Activated T-helper 17 cell treated with anti-CD3 and anti-CD28 coated beads, Interleukin-2, amount 50 U/mL, for 72 hours (primary cell): Measurements from ENCODE around the gene HAO2. TPM values are rescaled to one million over a fixed set of nuclear protein-coding genes. Genes with fewer than 3 reads are reported as not detected.
"Not testable (repeated sequence)": the region's sequence is repeated elsewhere in the genome, so short reads cannot be mapped to it uniquely, and the experiment has no call there.

Experiments used
- ATAC-seq: fragments of 150-1000 bp; cut with Tn5 transposase; replicated peaks from 2 replicates; pipeline ENCODE4 v1.10.0; 2021; ENCODE audit warnings: mild to moderate bottlenecking, moderate library complexity
- H3K27ac Mint-ChIP-seq: one replicate; pipeline ENCODE4 v1.8.0; 2022; ENCODE audit warnings: mixed read lengths
- H3K27me3 Mint-ChIP-seq: one replicate; pipeline ENCODE4 v1.8.0; 2022; ENCODE audit warnings: mixed read lengths
- H3K36me3 Mint-ChIP-seq: one replicate; pipeline ENCODE4 v1.8.0; 2022; ENCODE audit warnings: low read depth, mild to moderate bottlenecking, mixed read lengths
- H3K4me1 Mint-ChIP-seq: one replicate; pipeline ENCODE4 v1.8.0; 2022; ENCODE audit warnings: mixed read lengths
- H3K4me3 Mint-ChIP-seq: one replicate; pipeline ENCODE4 v1.8.0; 2022; ENCODE audit warnings: mild to moderate bottlenecking, mixed read lengths
- H3K9me3 Mint-ChIP-seq: one replicate; pipeline ENCODE4 v1.8.0; 2022; ENCODE audit warnings: mixed read lengths
- total RNA-seq, 2 donors: library from RNA; stranded (reverse); gene quantifications; one replicate each; pipeline ENCODE4 v1.2.3, GENCODE V29; 2022

HAO2 gene
- total RNA-seq, 2 donors from 2014 or later, result not detected

DNA sequence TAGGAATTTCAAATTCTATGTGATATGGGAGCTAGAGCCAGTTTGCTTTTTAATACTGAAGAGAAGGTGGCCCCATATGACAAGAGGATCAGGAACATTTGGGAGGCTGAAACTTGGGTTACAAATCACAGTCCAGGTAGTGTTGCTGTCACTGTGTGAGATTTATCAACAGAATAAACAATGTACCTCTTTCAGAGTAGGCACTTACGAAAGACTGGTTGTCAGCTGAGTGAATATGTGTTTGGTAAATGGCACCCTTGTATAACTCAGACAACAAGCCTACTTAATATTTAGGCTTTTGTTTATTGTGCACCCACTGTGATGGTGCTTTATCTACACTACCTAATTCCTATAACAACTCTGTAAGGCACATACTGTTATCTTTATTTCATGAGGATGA lies 7.4 kb upstream of the HAO2 start:
- H3K27ac Mint-ChIP-seq, result no peak overlapping the region

GRCh38 chr1:119361620-119362344 lies 6.8 kb upstream of the HAO2 start:
- Mint-ChIP-seq H3K4me1 (no peaks in the 10 kb centered on the region), H3K27ac (no peak overlapping the region), H3K27me3 (peaks cover 11% of the 10 kb centered on the region), H3K36me3 (no peaks in the 10 kb centered on the region), H3K9me3 (no peaks in the 10 kb centered on the region), H3K4me3 (no peak overlapping the region)
- no peak for ATAC-seq

More for the DNA sequence above, 7.4 kb upstream of the HAO2 start:
- no peaks in the 10 kb centered on the region for H3K4me1 Mint-ChIP-seq
- no peaks in the 10 kb centered on the region for H3K36me3 Mint-ChIP-seq
- H3K4me3 Mint-ChIP-seq, result no peak overlapping the region
- no peak for ATAC-seq
- peaks cover 2% of the 10 kb centered on the region for H3K9me3 Mint-ChIP-seq
- peaks cover 15% of the 10 kb centered on the region for H3K27me3 Mint-ChIP-seq

DNA sequence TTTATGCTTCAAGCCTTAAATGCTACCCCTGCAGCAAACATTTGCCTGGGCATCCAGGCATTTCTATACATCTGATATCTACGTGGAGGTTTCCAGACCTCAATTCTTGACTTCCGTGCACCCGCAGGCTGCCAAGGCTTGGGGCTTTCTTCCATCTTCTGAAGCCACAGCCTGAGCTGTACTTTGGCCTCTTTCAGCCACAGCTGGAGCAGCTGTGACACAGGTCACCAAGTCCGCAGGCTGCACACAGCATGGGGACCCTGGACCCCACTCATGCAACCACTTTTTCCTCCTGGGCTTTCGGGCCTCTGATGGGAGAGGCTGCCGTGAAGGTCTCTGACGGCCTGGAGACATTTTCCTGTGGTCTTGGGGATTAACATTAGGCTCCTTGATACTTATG lies 5.4 kb upstream of the HAO2 start:
- ATAC-seq, result no peak
- H3K27me3 Mint-ChIP-seq, result peaks cover 18% of the 10 kb centered on the region
- no peaks in the 10 kb centered on the region for H3K36me3 Mint-ChIP-seq
- no peak overlapping the region for H3K4me3 Mint-ChIP-seq
- H3K4me1 Mint-ChIP-seq, result no peaks in the 10 kb centered on the region
- no peaks in the 10 kb centered on the region for H3K9me3 Mint-ChIP-seq
- no peak overlapping the region for H3K27ac Mint-ChIP-seq

GRCh38 chr1:119364640-119365039 lies 3.9 kb upstream of the HAO2 start:
- Mint-ChIP-seq H3K9me3 (no peaks in the 10 kb centered on the region), H3K27me3 (peaks cover 20% of the 10 kb centered on the region), H3K4me1 (no peaks in the 10 kb centered on the region), H3K4me3 (no peak overlapping the region), H3K36me3 (no peaks in the 10 kb centered on the region), H3K27ac (no peak overlapping the region)
- ATAC-seq, result no peak

DNA sequence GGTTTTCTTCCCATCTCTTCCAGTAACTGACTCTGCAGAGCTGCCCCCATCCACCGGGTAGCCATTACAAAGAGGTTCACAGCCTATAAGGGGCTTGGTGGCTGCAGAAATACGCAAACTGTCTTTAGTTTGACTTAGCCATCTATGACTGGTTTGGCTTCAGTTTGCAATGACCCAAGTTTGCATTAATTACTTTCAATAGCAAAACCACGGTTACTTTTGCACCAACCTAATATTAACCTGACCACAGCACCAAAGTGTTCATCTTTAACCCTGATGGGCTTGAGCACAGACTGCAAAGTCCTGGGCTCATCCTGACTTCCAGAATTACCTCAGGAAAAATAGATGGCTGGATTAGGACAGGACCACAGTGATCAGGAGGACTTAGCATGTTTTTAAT lies 2.2 kb upstream of the HAO2 start:
- ATAC-seq, result no peak
- no peaks in the 10 kb centered on the region for H3K36me3 Mint-ChIP-seq
- H3K27ac Mint-ChIP-seq, result no peak overlapping the region
- peaks cover 23% of the 10 kb centered on the region for H3K27me3 Mint-ChIP-seq
- no peaks in the 10 kb centered on the region for H3K9me3 Mint-ChIP-seq
- no peak overlapping the region for H3K4me3 Mint-ChIP-seq
- H3K4me1 Mint-ChIP-seq, result no peaks in the 10 kb centered on the region

DNA sequence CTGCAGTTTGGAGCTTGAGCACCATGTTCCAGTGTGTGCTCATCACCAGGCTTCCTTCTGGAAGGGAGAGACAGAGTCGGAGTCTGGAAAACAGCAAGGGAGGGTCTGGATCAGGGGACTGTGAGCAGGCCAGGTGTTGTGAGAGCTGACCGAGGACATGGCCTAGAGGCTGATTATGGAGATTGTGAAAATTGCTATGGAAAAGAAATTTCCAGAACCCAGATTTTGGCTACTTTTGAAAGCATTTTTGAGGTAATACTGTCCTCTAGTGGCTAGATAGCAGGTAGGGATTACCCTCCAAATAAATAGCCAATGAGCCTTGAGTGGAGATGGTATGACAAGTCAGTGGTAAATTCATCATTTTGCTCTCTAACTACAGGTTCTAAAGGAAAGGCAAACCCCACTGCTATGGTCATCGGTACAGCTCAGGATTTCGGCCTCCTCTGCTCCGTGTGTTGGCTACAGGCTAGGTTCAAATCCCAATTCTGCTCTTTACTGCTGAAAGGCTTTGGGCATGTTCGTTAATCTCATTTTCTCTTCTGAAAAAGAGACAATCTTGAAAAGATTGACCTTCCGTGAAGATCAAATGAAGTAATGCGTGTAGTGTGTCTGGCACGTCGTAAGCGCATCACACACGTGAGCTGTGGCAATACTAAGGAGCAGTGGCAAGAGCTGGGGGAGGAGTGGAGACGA lies 1.0 kb upstream of the HAO2 start:
- Mint-ChIP-seq H3K27me3 (peaks cover 28% of the 10 kb centered on the region), H3K4me3 (no peak overlapping the region), H3K9me3 (no peaks in the 10 kb centered on the region)

GRCh38 chr1:119370748-119371147 lies 2.2 kb downstream of the HAO2 start:
- peaks cover 20% of the 10 kb centered on the region for H3K27me3 Mint-ChIP-seq
- no peaks in the 10 kb centered on the region for H3K36me3 Mint-ChIP-seq
- no peak overlapping the region for H3K4me3 Mint-ChIP-seq

More for the DNA sequence above, 1.0 kb upstream of the HAO2 start:
- Mint-ChIP-seq H3K4me1 (no peaks in the 10 kb centered on the region), H3K27ac (no peak overlapping the region), H3K36me3 (no peaks in the 10 kb centered on the region)
- no peak for ATAC-seq

GRCh38 chr1:119371815-119372214 lies 3.2 kb downstream of the HAO2 start:
- ATAC-seq, result no peak
- no peaks in the 10 kb centered on the region for H3K36me3 Mint-ChIP-seq
- H3K27ac Mint-ChIP-seq, result no peak overlapping the region
- peaks cover 18% of the 10 kb centered on the region for H3K27me3 Mint-ChIP-seq
- H3K4me1 Mint-ChIP-seq, result peaks cover 4% of the 10 kb centered on the region
- no peaks in the 10 kb centered on the region for H3K9me3 Mint-ChIP-seq
- H3K4me3 Mint-ChIP-seq, result no peak overlapping the region

More at GRCh38 chr1:119370748-119371147, 2.2 kb downstream of the HAO2 start:
- H3K4me1 Mint-ChIP-seq, result peaks cover 4% of the 10 kb centered on the region
- H3K27ac Mint-ChIP-seq, result no peak overlapping the region
- ATAC-seq, result no peak
- no peaks in the 10 kb centered on the region for H3K9me3 Mint-ChIP-seq

DNA sequence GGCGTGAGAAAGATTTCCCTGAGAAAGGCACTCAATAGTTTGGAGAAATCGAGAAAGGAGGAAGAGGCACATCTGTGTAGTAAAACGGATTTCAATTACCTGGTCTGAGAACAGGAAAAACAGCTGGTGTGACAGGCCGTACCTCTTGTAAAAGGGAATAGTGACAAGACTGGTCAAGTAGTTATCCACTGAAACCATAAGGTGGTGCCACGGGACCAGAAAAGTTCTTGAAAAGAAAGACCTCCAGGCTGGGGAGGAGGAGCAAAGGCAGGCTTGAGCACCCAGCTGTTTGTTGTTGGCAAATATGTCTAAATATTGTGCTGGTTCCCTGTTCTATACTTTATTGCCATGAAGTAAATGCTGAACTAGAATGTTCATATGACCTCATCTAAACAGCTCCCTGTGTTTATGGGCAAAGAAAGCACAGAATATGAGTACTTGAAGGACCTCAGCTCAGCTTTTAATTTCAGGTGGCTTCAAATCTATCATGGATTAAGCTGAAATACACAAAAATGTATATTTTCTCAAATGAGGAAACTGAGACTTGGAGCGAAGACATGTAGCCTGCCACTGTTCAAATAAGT lies 4.0 kb downstream of the HAO2 start:
- peaks cover 12% of the 10 kb centered on the region for H3K27me3 Mint-ChIP-seq
- peaks cover 4% of the 10 kb centered on the region for H3K9me3 Mint-ChIP-seq
- H3K4me3 Mint-ChIP-seq, result no peak overlapping the region
- H3K4me1 Mint-ChIP-seq, result peaks cover 4% of the 10 kb centered on the region
- no peak for ATAC-seq
- no peaks in the 10 kb centered on the region for H3K36me3 Mint-ChIP-seq
- no peak overlapping the region for H3K27ac Mint-ChIP-seq

DNA sequence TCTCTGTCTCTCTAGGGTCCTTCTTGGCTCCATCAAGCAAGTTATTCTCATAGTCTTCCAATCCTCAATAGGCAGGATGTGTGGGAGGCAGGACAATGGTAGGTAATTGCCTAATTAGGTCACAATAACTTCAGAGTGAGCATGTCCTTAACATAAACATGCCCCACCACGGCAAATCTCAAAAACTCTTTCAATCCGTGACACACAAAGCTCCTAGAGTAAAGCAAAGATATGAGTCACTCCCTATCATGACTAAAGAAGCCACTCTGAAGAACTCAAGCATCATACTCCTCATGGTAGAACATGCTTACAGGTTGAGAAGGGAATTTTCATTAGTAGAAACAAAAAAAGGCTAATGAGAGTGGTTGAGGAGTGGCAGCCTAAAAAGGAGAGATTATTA lies 4.9 kb downstream of the HAO2 start:
- H3K4me3 Mint-ChIP-seq, result no peak overlapping the region
- H3K27me3 Mint-ChIP-seq, result peaks cover 12% of the 10 kb centered on the region
- H3K4me1 Mint-ChIP-seq, result peaks cover 4% of the 10 kb centered on the region
- ATAC-seq, result peak; percentile 74
- no peak overlapping the region for H3K27ac Mint-ChIP-seq
- no peaks in the 10 kb centered on the region for H3K36me3 Mint-ChIP-seq
- H3K9me3 Mint-ChIP-seq, result peaks cover 4% of the 10 kb centered on the region

DNA sequence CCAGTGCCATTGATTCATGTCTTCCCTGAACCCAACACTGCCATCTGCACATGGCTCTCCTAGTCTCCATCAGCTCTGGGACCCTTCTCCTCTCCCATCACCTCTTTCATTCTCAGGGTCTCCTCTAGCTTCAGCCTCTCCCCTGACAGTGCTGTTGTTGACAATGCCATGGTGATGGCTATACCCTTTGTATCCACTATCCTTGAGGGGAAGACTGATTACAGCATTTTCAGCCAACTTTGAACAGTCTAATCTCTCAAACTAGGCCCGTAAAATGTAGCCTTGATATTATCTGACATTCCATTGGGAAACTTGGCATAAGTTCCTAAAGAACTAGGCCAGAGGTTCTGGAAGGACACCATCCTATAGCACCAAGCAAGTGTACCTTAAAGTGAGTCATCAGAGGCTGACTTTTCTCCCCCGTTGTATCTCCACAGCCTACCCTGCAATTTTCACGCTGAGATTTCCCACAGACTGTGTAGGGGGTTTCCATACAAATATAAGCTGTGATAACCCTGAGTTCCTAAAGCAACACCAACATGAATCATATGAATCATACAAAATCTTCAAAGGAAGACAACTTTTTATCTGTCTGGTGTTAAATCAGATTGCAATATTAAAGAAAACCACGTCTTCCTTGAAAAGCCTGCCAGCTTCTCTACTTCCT lies 5.8 kb downstream of the HAO2 start:
- H3K27ac Mint-ChIP-seq, result no peak overlapping the region
- ATAC-seq, result peak; percentile 67
- H3K36me3 Mint-ChIP-seq, result no peaks in the 10 kb centered on the region
- H3K27me3 Mint-ChIP-seq, result peaks cover 8% of the 10 kb centered on the region
- H3K4me1 Mint-ChIP-seq, result peaks cover 4% of the 10 kb centered on the region
- H3K9me3 Mint-ChIP-seq, result peaks cover 4% of the 10 kb centered on the region
- no peak overlapping the region for H3K4me3 Mint-ChIP-seq

GRCh38 chr1:119375366-119375765 lies 6.8 kb downstream of the HAO2 start:
- Mint-ChIP-seq H3K36me3 (no peaks in the 10 kb centered on the region), H3K4me3 (no peak overlapping the region), H3K27ac (no peak overlapping the region), H3K27me3 (peaks cover 9% of the 10 kb centered on the region), H3K4me1 (peaks cover 4% of the 10 kb centered on the region), H3K9me3 (peaks cover 4% of the 10 kb centered on the region)
- ATAC-seq, result no peak

DNA sequence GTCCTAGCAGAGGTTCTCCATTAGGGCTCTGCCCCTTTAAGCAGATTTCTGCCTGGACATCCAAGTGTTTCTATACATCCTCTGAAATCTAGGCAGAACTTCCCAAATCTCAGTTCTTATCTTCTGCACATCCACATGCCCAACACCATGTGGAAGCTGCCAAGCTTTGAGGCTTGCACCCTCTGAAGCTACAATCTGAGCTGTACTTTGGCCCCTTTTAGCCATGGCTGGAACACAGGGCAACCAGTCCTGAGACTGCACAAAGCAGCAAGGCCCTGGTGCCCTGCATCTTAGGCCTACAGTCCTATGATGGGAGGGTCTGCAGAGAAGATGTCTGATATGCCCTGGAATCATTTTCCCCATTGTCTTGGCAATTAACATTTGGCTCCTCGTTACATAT lies 8.0 kb downstream of the HAO2 start:
- ATAC-seq, result no peak

DNA sequence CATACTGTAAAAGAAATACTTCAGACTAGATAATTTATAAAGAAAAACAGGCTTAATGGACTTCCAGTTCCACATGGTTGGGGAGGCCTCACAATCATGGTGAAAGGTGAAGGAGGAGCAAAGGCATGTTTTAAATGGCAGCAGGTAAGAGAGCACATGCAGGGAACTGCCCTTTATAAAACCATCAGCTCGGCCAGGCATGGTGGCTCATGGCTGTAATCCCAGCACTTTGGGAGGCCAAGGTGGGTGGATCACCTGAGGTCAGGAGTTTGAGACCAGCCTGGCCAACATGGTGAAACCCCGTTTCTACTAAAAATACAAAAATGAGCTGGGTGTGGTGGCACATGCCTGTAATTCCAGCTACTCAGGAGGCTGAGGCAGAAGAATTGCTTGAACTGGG lies 9.0 kb downstream of the HAO2 start:
- ATAC-seq, result not testable (repeated sequence)

More for the DNA sequence above, 8.0 kb downstream of the HAO2 start:
- Mint-ChIP-seq H3K4me3 (no peak overlapping the region), H3K9me3 (peaks cover 4% of the 10 kb centered on the region), H3K27me3 (peaks cover 8% of the 10 kb centered on the region), H3K27ac (no peak overlapping the region), H3K36me3 (no peaks in the 10 kb centered on the region), H3K4me1 (peaks cover 4% of the 10 kb centered on the region)

More for the DNA sequence above, 9.0 kb downstream of the HAO2 start:
- H3K9me3 Mint-ChIP-seq, H3K4me1 Mint-ChIP-seq, H3K36me3 Mint-ChIP-seq, H3K4me3 Mint-ChIP-seq, H3K27me3 Mint-ChIP-seq, H3K27ac Mint-ChIP-seq: not testable (repeated sequence)
